Fibroblast of the aortic adventitia (primary cell): Measurements from ENCODE around the gene KBTBD4. TPM values are rescaled to one million over a fixed set of nuclear protein-coding genes. Genes with fewer than 3 reads are reported as not detected.

Source experiments
- DNase-seq: peaks from one replicate; pipeline ENCODE4 v3.0.0-alpha.2; 2010; ENCODE audit warnings: low read depth
- H3K4me3 ChIP-seq: 2 replicates; pipeline ENCODE4 v1.5.1; 2011; ENCODE audit warnings: low read depth, mild to moderate bottlenecking, control low read depth, low read length, moderate library complexity
- CTCF ChIP-seq: IDR thresholded peaks from 2 replicates; pipeline ENCODE4 v1.5.1; 2011; ENCODE audit warnings: mild to moderate bottlenecking, low read length, control low read depth, inconsistent platforms; ENCODE audit not compliant: insufficient read depth
- total RNA-seq: library from RNA; depleted of rRNA; stranded (reverse); fragments of >200 nt; gene quantifications from 2 replicates; pipeline ENCODE4 v1.2.3, GENCODE V29; 2012; ENCODE audit warnings: low replicate concordance

The KBTBD4 gene
- total RNA-seq, 1 donor = 28.4 TPM

GRCh38 chr11:47592251-47592650 lies 13.5 kb upstream of the KBTBD4 start:
- no peak for TF ChIP-seq CTCF
- H3K4me3 ChIP-seq = no peak overlapping the region
- no peak for DNase-seq

- no peak for TF ChIP-seq CTCF
- DNase-seq = no peak
- no peak overlapping the region for H3K4me3 ChIP-seq
Observed at GRCh38 chr11:47591764-47592163, 13.0 kb upstream of the KBTBD4 start.

GRCh38 chr11:47589977-47590861 lies 11.4 kb upstream of the KBTBD4 start:
- no peak for DNase-seq
- H3K4me3 ChIP-seq = no peak overlapping the region
- no peak for TF ChIP-seq CTCF

- no peak for TF ChIP-seq CTCF
- no peak overlapping the region for H3K4me3 ChIP-seq
- no peak for DNase-seq
Observed at GRCh38 chr11:47589584-47589976, 10.8 kb upstream of the KBTBD4 start.

- TF ChIP-seq CTCF = no peak
- DNase-seq = no peak
- H3K4me3 ChIP-seq = no peak overlapping the region
Observed at GRCh38 chr11:47589118-47589517, 10.3 kb upstream of the KBTBD4 start.

- no peak for TF ChIP-seq CTCF
- DNase-seq = no peak
- H3K4me3 ChIP-seq = no peak overlapping the region
Observed at GRCh38 chr11:47587723-47588326, 9.1 kb upstream of the KBTBD4 start.
